NCI-H2171 treated with DMSO at 0.1 percent for 48 hours (cell line): ENCODE measurements around the gene TRAF3IP3.
A peak's percentile ranks its signal among the peaks of the same experiment; 100 is the strongest.

ENCODE experiments used
- DNase-seq: peaks from one replicate; lab custom pipeline; 2025; lab: John Stamatoyannopoulos, UW

Gene TRAF3IP3

GRCh38 chr1:209802117-209802779 lies 46.4 kb downstream of the TRAF3IP3 start:
- DNase-seq, result peak; percentile 56

GRCh38 chr1:209802780-209803152 lies 46.9 kb downstream of the TRAF3IP3 start:
- no peak for DNase-seq

- DNase-seq, result no peak
These were observed 47.7 kb downstream of the TRAF3IP3 start for GRCh38 chr1:209803568-209803967.

- no peak for DNase-seq
These were observed 49.5 kb downstream of the TRAF3IP3 start for GRCh38 chr1:209805341-209805781.

GRCh38 chr1:209805875-209806760 lies 50.3 kb downstream of the TRAF3IP3 start, which contains the start of gene IRF6:
IRF6 (minus strand) TSS chr1:209806142; CDS start chr1:209801413, 4,729 bp downstream.
- peak; percentile 91 for DNase-seq

GRCh38 chr1:209807509-209807908 lies 51.7 kb downstream of the TRAF3IP3 start:
- no peak for DNase-seq

GRCh38 chr1:209808059-209808581 lies 52.3 kb downstream of the TRAF3IP3 start:
- DNase-seq, result peak; percentile 74

GRCh38 chr1:209809611-209810010 lies 53.8 kb downstream of the TRAF3IP3 start:
- DNase-seq, result no peak

- no peak for DNase-seq
These were observed 54.9 kb downstream of the TRAF3IP3 start for GRCh38 chr1:209810783-209811182.

GRCh38 chr1:209813902-209814301 lies 58.0 kb downstream of the TRAF3IP3 start:
- no peak for DNase-seq

- peak; percentile 58 for DNase-seq
These were observed 59.6 kb downstream of the TRAF3IP3 start for GRCh38 chr1:209815490-209815889.

- DNase-seq, result peak; percentile 86
These were observed 60.1 kb downstream of the TRAF3IP3 start for GRCh38 chr1:209815931-209816341.

GRCh38 chr1:209816923-209817322 lies 61.1 kb downstream of the TRAF3IP3 start:
- DNase-seq, result no peak

- no peak for DNase-seq
These were observed 61.8 kb downstream of the TRAF3IP3 start for GRCh38 chr1:209817691-209818090.

GRCh38 chr1:209819058-209819457 lies 63.2 kb downstream of the TRAF3IP3 start:
- DNase-seq, result no peak

- DNase-seq, result no peak
These were observed 65.1 kb downstream of the TRAF3IP3 start for GRCh38 chr1:209820986-209821385.

- DNase-seq, result no peak
These were observed 66.9 kb downstream of the TRAF3IP3 start for GRCh38 chr1:209822706-209823105.

GRCh38 chr1:209823143-209824041 lies 67.5 kb downstream of the TRAF3IP3 start:
- peak; percentile 63 for DNase-seq

- no peak for DNase-seq
These were observed 70.0 kb downstream of the TRAF3IP3 start for GRCh38 chr1:209825591-209826434.

- peak; percentile 97 for DNase-seq
These were observed 71.8 kb downstream of the TRAF3IP3 start, which contains the start of gene UTP25 for GRCh38 chr1:209827384-209828262. UTP25 (plus strand) TSS chr1:209827972; CDS start chr1:209828064, 92 bp downstream.
